Nephron (organoid): Measurements from ENCODE around the gene HDAC4.

Experiments used
- H3K27ac Mint-ChIP-seq, 3 experiments: 2 replicates each; pipeline ENCODE4 v1.8.0; 2020; ENCODE audit warnings: mixed read lengths in 3 of 3, mild to moderate bottlenecking in 2 of 3, moderate library complexity in 1 of 3
- H3K27me3 Mint-ChIP-seq: 2 replicates; pipeline ENCODE4 v1.8.0; 2021; ENCODE audit warnings: low read depth, mild to moderate bottlenecking, moderate library complexity, mixed read lengths
- H3K36me3 Mint-ChIP-seq: 2 replicates; pipeline ENCODE4 v1.8.0; 2020; ENCODE audit warnings: low read depth, mixed read lengths
- H3K4me1 Mint-ChIP-seq: 2 replicates; pipeline ENCODE4 v1.8.0; 2020; ENCODE audit warnings: mixed read lengths
- H3K4me3 Mint-ChIP-seq, 3 experiments: 2 replicates each; pipeline ENCODE4 v1.8.0; 2020; ENCODE audit warnings: mild to moderate bottlenecking in 3 of 3, mixed read lengths in 3 of 3, moderate library complexity in 2 of 3
- H3K9me3 Mint-ChIP-seq: 2 replicates; pipeline ENCODE4 v1.8.0; 2020; ENCODE audit warnings: mixed read lengths
- TF ChIP-seq, protein P1 (sequence below), 3 experiments: fragments of 200-600 bp; sonication (generic); IDR thresholded peaks; one replicate each; pipeline ENCODE4 v1.5.0; 2021; ENCODE audit warnings: antibody characterized with exemption in 3 of 3; ENCODE audit not compliant: unreplicated experiment in 3 of 3

Gene HDAC4

DNA sequence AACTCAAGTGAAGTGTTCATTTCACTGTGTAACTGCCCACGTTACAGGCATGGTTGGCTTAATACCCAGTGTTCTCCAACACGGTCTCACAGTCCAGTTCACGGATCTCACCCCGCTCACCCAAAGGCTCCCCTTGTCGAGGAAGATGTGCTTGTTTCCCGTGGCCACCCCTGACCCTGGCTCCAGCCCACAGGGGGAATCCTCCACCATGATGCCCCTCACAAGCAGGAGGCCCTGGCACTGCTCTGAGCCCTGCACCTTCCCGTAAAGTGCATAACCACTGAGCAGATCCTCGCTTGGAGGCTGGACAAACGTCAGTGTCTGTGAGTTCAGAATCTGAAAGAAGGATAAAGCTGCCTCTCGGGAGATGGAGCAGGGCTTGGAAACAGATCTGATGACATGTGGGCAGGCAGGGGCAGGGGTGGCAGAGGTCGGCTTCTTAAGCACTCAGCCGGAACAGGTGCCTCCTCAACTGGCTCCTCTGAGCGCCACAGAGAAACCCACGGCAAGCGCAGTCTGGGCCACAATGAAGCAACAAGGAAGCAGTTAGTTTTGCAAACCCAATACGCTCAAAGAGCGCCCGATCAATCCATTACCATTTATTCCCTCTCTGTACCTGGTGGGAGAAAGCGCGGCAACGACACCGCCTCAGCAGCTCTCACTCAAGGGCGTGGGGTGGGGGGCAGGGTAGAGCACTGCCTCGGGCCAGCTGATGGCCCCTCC lies 17.6 kb downstream of the HDAC4 start:
- Mint-ChIP-seq H3K36me3 (peaks cover 36% of the 10 kb centered on the region), H3K27ac (no peak overlapping the region), H3K4me1 (peaks cover 28% of the 10 kb centered on the region), H3K4me3 (no peak overlapping the region), H3K27me3 (no peaks in the 10 kb centered on the region), H3K9me3 (peaks cover 5% of the 10 kb centered on the region)
- TF ChIP-seq, protein P1, sequence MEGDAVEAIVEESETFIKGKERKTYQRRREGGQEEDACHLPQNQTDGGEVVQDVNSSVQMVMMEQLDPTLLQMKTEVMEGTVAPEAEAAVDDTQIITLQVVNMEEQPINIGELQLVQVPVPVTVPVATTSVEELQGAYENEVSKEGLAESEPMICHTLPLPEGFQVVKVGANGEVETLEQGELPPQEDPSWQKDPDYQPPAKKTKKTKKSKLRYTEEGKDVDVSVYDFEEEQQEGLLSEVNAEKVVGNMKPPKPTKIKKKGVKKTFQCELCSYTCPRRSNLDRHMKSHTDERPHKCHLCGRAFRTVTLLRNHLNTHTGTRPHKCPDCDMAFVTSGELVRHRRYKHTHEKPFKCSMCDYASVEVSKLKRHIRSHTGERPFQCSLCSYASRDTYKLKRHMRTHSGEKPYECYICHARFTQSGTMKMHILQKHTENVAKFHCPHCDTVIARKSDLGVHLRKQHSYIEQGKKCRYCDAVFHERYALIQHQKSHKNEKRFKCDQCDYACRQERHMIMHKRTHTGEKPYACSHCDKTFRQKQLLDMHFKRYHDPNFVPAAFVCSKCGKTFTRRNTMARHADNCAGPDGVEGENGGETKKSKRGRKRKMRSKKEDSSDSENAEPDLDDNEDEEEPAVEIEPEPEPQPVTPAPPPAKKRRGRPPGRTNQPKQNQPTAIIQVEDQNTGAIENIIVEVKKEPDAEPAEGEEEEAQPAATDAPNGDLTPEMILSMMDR (IDR thresholded peaks at IDR 0.05; ENCODE audit: unreplicated experiment in 3 of 3): no peak

DNA sequence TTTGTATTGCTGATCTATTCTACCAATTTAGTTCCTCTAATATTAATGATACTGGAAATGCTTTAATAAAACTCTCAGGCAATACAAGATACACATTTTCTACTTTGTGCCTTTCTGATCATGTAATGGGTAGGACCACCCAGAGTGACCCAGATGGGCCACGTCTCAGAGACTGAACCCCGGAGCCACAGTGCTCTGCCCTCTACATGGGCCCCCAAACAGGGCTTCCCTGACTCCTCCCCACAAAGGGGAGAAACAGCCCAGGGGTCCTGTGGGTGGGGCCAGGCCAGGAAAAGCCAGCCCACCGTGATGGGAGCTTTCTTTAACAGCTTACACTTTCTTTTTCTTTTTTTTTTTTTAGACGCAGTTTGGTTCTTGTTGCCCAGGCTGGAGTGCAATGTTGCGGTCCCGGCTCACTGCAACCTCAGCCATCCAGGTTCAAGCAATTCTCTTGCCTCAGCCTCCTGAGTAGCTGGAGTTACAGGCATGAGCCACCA lies 18.4 kb downstream of the HDAC4 start:
- H3K4me3 Mint-ChIP-seq: no peak overlapping the region
- H3K27ac Mint-ChIP-seq: no peak overlapping the region
- peaks cover 36% of the 10 kb centered on the region for H3K36me3 Mint-ChIP-seq
- H3K9me3 Mint-ChIP-seq: peaks cover 5% of the 10 kb centered on the region
- peaks cover 28% of the 10 kb centered on the region for H3K4me1 Mint-ChIP-seq
- TF ChIP-seq, protein P1 (IDR thresholded peaks at IDR 0.05; ENCODE audit: unreplicated experiment in 3 of 3): no peak
- H3K27me3 Mint-ChIP-seq: no peaks in the 10 kb centered on the region

DNA sequence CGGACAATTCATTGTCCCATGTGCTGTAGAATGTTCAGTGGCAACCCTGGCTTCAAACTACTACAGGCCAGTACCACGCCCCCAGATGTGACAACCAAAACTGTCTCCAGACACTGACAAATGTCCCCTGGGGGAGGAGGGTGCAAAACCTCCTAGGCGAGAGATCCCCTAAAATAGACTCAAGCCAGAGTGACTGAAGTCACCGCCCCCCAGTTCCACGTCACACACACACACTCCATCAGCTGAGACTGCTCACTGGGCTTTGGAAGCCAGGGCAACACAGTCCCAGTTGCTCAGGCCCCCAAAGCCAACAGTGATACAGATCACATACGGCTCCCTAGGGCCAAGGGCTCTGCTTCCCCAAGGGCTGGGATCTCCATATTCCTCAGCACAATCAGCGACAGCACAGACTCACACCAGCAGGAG lies 19.1 kb downstream of the HDAC4 start:
- Mint-ChIP-seq H3K4me3 (no peak overlapping the region), H3K27ac (peak overlapping the region in 1 of 3 experiments; percentile 28), H3K36me3 (peaks cover 32% of the 10 kb centered on the region), H3K9me3 (peaks cover 5% of the 10 kb centered on the region), H3K27me3 (no peaks in the 10 kb centered on the region), H3K4me1 (peaks cover 28% of the 10 kb centered on the region)
- TF ChIP-seq, protein P1 (IDR thresholded peaks at IDR 0.05; ENCODE audit: unreplicated experiment in 3 of 3): no peak

DNA sequence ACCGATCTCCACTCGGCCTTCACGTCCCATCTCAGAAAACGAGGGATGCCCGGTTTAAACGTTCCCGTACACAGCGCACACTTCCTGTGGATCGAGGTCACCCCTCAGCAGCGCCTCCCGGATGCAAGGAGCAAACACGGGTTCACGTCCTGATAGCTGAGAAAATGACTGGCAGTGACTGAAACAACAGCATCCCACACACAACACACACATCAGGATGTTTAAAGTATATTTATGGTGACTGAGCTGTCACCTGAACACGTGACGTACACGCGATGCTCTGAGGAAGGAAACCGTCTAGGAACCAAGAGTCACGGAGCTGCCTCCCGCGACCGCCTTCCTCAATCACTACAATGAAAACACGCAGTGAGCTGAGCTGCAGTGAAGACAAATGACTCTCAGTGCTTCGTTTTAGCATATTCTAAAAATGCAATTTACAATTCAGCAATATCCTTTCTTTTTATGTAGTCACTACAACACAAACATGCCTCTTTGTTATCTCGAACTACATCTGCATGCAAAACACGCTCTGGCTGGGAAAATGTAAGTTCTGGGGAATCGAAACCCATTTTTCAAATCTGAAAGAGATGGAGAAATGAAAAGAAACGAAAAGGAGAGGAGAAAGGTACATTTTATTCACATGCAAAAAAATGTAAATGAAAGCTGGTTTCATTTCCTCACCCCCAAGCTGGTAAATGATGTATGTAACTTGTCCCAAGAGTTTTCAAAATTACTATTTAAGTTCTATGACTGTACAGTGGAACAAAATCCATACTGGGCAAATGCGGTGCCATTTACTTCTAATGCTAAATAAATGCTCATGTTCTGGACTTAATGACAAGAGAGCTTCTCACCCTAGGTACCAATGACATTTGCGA lies 19.8 kb downstream of the HDAC4 start:
- TF ChIP-seq, protein P1 (IDR thresholded peaks at IDR 0.05; ENCODE audit: unreplicated experiment in 3 of 3): no peak
- no peak overlapping the region for H3K4me3 Mint-ChIP-seq

DNA sequence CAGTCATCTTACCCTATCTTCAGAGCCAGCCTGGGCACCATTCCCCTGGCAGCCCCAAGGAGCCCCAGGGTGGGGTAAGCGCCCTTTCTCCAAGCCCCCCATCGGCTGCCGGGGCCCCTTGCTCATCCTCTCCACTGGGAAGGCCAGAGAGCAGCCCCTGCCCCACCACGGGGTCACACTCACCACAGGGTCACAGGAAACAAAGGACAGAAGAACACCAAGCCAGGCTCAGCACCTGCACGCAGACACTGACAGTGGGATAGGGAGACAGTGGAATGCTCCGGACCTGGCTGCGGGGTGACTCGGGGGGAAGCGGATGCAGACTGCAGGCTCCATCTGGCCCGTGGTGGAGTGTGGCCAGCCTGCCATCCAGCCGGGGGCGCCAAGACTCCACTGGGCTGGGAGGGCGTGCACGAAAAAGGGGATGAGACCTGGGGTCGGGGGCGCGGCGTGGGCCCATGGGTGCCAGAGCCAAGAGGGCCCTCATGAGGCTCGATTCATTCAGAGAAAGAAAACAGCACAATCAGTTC lies 21.1 kb downstream of the HDAC4 start:
- Mint-ChIP-seq H3K27me3 (no peaks in the 10 kb centered on the region), H3K27ac (no peak overlapping the region), H3K4me1 (peaks cover 28% of the 10 kb centered on the region), H3K4me3 (no peak overlapping the region), H3K9me3 (peaks cover 5% of the 10 kb centered on the region), H3K36me3 (peaks cover 20% of the 10 kb centered on the region)
- TF ChIP-seq, protein P1 (IDR thresholded peaks at IDR 0.05; ENCODE audit: unreplicated experiment in 3 of 3): no peak

More for the DNA sequence above, 19.8 kb downstream of the HDAC4 start:
- H3K9me3 Mint-ChIP-seq: peaks cover 5% of the 10 kb centered on the region
- peaks cover 28% of the 10 kb centered on the region for H3K4me1 Mint-ChIP-seq
- H3K36me3 Mint-ChIP-seq: peaks cover 25% of the 10 kb centered on the region
- H3K27me3 Mint-ChIP-seq: no peaks in the 10 kb centered on the region
- H3K27ac Mint-ChIP-seq: peak overlapping the region in 2 of 3 experiments; percentile 28 to 57
